Erythroblast (primary cell): Measurements from ENCODE around the gene PCID2.
A peak's percentile ranks its signal among the peaks of the same experiment; 100 is the strongest.

ENCODE experiments used
- DNase-seq, 2 experiments: peaks; one replicate each; lab custom pipeline; 2025; lab: John Stamatoyannopoulos, UW
- GATA1 ChIP-seq: IDR thresholded peaks from 2 replicates; pipeline ENCODE4 v1.6.1; 2011; ENCODE audit warnings: low read depth, mild to moderate bottlenecking, control low read depth, low read length, moderate library complexity
- POLR2A ChIP-seq: IDR thresholded peaks from 2 replicates; pipeline ENCODE4 v1.6.1; 2011; ENCODE audit warnings: mild to moderate bottlenecking, low read length

The PCID2 gene

DNA sequence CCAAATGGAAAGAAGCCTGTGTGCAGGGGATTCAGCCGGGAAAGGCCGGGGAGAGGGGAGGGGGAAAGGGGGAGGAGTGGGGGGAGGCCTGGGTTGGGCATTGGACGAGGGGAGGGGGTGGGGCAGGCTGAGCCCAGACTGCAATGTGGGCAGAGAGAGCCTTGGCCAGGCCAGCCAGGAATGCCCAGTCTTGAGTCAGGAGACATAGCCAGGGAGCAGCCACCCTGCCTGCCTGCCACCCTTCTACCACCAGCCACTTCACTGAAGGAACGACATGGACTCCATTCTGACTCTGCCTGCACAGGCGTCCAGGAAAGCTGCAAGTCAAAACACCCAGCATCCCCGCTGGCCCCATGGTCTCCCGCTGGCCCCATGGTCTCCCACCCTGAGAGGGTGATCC, 49.5 kb downstream of the PCID2 start:
- DNase-seq: no peak
- no peak for TF ChIP-seq POLR2A
- no peak for TF ChIP-seq GATA1

DNA sequence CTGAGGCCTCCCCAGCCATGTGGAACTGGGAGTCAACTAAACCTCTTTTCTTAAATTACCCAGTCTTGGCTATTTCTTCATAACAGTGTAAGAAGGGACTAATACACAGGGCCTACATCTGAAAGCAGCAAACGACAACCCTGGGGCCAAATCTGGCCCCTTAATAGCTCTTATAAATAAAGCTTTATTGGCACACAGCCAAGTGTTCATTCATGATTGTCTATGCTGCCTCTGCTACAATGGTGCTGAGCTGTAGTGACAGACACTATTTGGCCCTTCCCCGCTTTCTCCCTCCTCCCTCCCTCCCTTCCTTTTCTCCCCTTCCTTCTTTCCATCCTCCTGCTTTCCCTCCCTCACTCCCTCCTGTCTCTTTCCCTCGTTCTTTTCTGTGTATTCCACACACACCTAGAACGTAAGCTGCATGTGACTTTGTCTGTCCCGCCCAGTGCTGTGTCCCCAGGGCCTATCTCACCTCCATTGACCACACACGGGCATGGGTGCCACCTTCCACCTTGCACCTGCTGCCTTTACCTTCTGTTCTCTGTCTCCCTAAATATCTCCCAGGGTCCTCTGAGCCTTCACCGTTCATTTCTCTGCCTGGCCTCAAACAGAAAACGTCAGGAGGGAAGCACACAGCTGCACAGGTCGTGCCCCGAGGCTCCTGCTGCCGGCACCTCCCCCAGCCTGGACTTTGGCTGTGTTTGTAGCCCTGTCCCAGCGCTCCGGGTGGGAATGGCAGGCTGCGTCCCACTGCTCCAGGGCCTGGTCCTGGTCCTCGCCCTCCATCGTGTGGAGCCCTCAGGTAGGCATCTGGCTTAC, 50.3 kb downstream of the PCID2 start, which contains the start of gene PROZ:
Gene PROZ, plus strand, starts transcription at position 720 of the 819 bp plus-strand sequence. Its CDS starts 13 bp downstream, at position 733.
- no peak for TF ChIP-seq POLR2A
- no peak for TF ChIP-seq GATA1
- DNase-seq: no peak

DNA sequence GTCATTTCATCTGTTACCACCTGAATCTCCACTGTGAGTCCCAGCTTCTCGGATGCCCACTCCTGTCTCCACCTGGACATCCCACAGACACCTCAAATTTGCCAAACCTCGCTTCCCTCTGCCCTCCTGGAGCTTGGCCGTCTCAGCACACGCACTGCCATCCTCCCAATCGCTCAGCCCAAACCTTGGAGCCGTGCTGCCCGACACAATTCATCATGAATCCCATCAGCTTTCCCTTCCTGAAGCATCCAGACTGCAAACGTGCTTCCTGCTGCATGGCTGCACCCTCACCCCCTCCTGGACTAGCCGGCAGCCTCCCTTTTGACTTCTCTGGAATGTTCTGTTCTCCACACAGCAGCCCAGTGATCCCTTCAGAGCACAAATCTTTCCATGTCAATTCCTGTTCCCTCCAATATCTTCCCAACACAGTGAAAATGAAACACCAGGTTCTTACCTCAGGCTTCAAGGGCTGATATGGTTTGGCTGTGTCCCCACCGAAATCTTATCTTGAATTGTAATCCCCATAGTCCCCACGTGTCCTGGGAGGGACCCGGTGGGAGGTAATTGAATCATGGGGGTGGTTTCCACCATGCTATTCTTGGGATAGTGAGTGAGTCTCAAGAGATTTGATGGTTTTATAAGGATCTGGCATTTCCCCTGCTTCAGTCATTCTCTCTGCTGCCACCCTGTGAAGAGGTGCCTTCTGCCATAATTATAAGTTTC, 51.1 kb downstream of the PCID2 start:
- TF ChIP-seq POLR2A: no peak
- no peak for TF ChIP-seq GATA1
- no peak for DNase-seq

- TF ChIP-seq GATA1 (no peak), POLR2A (no peak)
- no peak for DNase-seq
These were observed 52.4 kb downstream of the PCID2 start for GRCh38 chr13:113155982-113156655.

- TF ChIP-seq POLR2A (no peak), GATA1 (no peak)
- no peak for DNase-seq
These were observed 53.3 kb downstream of the PCID2 start for GRCh38 chr13:113155201-113155600.

- TF ChIP-seq POLR2A (peak; percentile 36), GATA1 (no peak)
- peak; percentile 82 to 90 for DNase-seq
These were observed 54.4 kb downstream of the PCID2 start for GRCh38 chr13:113153810-113154748.

GRCh38 chr13:113152984-113153809, 55.3 kb downstream of the PCID2 start:
- peak; percentile 51 to 63 for DNase-seq

GRCh38 chr13:113152691-113152983, 55.8 kb downstream of the PCID2 start:
- no peak for DNase-seq
- TF ChIP-seq POLR2A (no peak), GATA1 (no peak)

More at GRCh38 chr13:113152984-113153809, 55.3 kb downstream of the PCID2 start:
- no peak for TF ChIP-seq POLR2A
- TF ChIP-seq GATA1: no peak

GRCh38 chr13:113151745-113152690, 56.5 kb downstream of the PCID2 start:
- peak; percentile 14 to 53 for DNase-seq

GRCh38 chr13:113150550-113151365, 57.7 kb downstream of the PCID2 start:
- TF ChIP-seq GATA1 (no peak), POLR2A (no peak)
- DNase-seq: no peak

More at GRCh38 chr13:113151745-113152690, 56.5 kb downstream of the PCID2 start:
- no peak for TF ChIP-seq POLR2A
- TF ChIP-seq GATA1: no peak
